SU-DHL-6 (cell line): ENCODE results near the gene PRPS2.

Source experiments
- H2AFZ ChIP-seq: fragments of 200-600 bp; sonication (generic); 2 replicates; pipeline ENCODE4 v1.6.1; 2014; ENCODE audit warnings: low read depth, mild to moderate bottlenecking, moderate library complexity, mixed read lengths, antibody characterized with exemption, low read length; ENCODE audit not compliant: severe bottlenecking
- H3F3A ChIP-seq: fragments of 200-600 bp; shearing (Covaris generic); 2 replicates; pipeline ENCODE4 v1.6.0; 2016; ENCODE audit warnings: antibody characterized with exemption, mild to moderate bottlenecking; ENCODE audit not compliant: insufficient read depth
- H3K27ac ChIP-seq: fragments of 200-600 bp; sonication (generic); 2 replicates; pipeline ENCODE4 v1.5.1; 2016; ENCODE audit warnings: low read depth, mild to moderate bottlenecking, low read length, moderate library complexity, mixed read lengths
- H3K27me3 ChIP-seq: fragments of 200-600 bp; sonication (generic), shearing (Covaris generic); 2 replicates; pipeline ENCODE4 v1.6.0; 2014; ENCODE audit warnings: mild to moderate bottlenecking, low read length
- H3K36me3 ChIP-seq: fragments of 200-600 bp; sonication (generic); 2 replicates; pipeline ENCODE4 v1.6.1; 2014; ENCODE audit warnings: mild to moderate bottlenecking, low read length, mixed read lengths
- H3K4me2 ChIP-seq: fragments of 300-600, 200-600 bp; shearing (Covaris generic), sonication (generic); 2 replicates; pipeline ENCODE4 v1.6.0; 2014; ENCODE audit warnings: low read length, low read depth, mild to moderate bottlenecking; ENCODE audit not compliant: poor library complexity, severe bottlenecking
- H3K4me3 ChIP-seq: fragments of 200-600 bp; sonication (generic); 2 replicates; pipeline ENCODE4 v1.5.1; 2014; ENCODE audit warnings: antibody characterized with exemption, low read length, mild to moderate bottlenecking, mixed read lengths; ENCODE audit not compliant: insufficient read depth, poor library complexity, severe bottlenecking
- H3K79me2 ChIP-seq: fragments of 200-600 bp; sonication (generic); 2 replicates; pipeline ENCODE4 v1.6.1; 2014; ENCODE audit warnings: mild to moderate bottlenecking, low read length, moderate library complexity; ENCODE audit not compliant: insufficient read depth
- H3K9ac ChIP-seq: fragments of 200-600 bp; sonication (generic); 2 replicates; pipeline ENCODE4 v1.7.0; 2014; ENCODE audit warnings: mild to moderate bottlenecking, low read length
- H3K9me2 ChIP-seq: fragments of 200-600 bp; sonication (generic); replicated peaks from 2 replicates; pipeline ENCODE4 v1.6.1; 2014; ENCODE audit warnings: low read length; ENCODE audit not compliant: insufficient read depth
- H3K9me3 ChIP-seq: fragments of 200-600 bp; sonication (generic); 2 replicates; pipeline ENCODE4 v1.6.1; 2014; ENCODE audit warnings: low read length, mixed read lengths; ENCODE audit not compliant: insufficient read depth
- H4K20me1 ChIP-seq: fragments of 200-600 bp; sonication (generic); 2 replicates; pipeline ENCODE4 v1.6.1; 2014; ENCODE audit warnings: low read depth, mild to moderate bottlenecking, antibody characterized with exemption, low read length, moderate library complexity, mixed read lengths
- EZH2phosphoT487 ChIP-seq: fragments of 200-600 bp; sonication (generic), shearing (Covaris generic); conservative IDR thresholded peaks from 2 replicates; pipeline ENCODE4 v1.6.1; 2018; ENCODE audit warnings: mild to moderate bottlenecking, antibody characterized with exemption, low read length, moderate library complexity, mixed read lengths
- TF ChIP-seq, protein P1 (sequence below): fragments of 200-600 bp; sonication (generic); IDR thresholded peaks from one replicate; pipeline ENCODE4 v1.5.1; 2017; ENCODE audit warnings: antibody characterized with exemption, mild to moderate bottlenecking, low read length, moderate library complexity; ENCODE audit not compliant: insufficient read depth, poor library complexity, severe bottlenecking

PRPS2 gene

DNA sequence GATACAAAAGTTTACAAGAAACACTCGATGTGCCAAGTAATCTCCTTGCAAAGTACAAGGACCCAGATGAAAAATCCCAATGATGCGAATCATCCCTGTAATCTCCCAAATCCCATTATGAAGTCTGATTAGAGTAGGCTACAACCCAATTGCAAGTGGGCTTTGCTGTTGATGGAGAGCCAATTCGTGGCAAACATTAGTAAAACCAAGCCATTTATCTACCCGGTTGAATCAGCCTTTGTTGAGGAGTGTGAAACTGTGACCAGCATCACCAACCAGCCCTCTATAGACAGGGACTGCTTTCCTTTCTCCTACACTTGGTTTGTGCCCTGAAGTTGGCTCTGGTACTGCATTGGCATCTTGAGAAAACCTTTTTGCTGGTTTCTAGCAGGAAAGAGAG lies 1.2 kb upstream of the PRPS2 start:
- H3K4me2 ChIP-seq = no peak overlapping the region
- TF ChIP-seq, protein P1, sequence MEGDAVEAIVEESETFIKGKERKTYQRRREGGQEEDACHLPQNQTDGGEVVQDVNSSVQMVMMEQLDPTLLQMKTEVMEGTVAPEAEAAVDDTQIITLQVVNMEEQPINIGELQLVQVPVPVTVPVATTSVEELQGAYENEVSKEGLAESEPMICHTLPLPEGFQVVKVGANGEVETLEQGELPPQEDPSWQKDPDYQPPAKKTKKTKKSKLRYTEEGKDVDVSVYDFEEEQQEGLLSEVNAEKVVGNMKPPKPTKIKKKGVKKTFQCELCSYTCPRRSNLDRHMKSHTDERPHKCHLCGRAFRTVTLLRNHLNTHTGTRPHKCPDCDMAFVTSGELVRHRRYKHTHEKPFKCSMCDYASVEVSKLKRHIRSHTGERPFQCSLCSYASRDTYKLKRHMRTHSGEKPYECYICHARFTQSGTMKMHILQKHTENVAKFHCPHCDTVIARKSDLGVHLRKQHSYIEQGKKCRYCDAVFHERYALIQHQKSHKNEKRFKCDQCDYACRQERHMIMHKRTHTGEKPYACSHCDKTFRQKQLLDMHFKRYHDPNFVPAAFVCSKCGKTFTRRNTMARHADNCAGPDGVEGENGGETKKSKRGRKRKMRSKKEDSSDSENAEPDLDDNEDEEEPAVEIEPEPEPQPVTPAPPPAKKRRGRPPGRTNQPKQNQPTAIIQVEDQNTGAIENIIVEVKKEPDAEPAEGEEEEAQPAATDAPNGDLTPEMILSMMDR = no peak
- no peak for TF ChIP-seq EZH2phosphoT487

GRCh38 chrX:12790885-12791256 lies 341 bp upstream of the PRPS2 start:
- Histone ChIP-seq H3K27ac (no peak overlapping the region), H2AFZ (peak overlapping the region; percentile 92), H4K20me1 (no peaks in the 10 kb centered on the region), H3K9me2 (no peaks in the 10 kb centered on the region), H3K4me3 (peak overlapping the region; percentile 92), H3K9me3 (no peaks in the 10 kb centered on the region), H3K36me3 (no peaks in the 10 kb centered on the region), H3K9ac (peak overlapping the region; percentile 86), H3K27me3 (no peaks in the 10 kb centered on the region), H3K4me2 (peak overlapping the region; percentile 63), H3K79me2 (peaks cover 44% of the 10 kb centered on the region), H3F3A (no peaks in the 10 kb centered on the region)
- TF ChIP-seq EZH2phosphoT487 = no peak
- TF ChIP-seq, protein P1 = no peak

More for the DNA sequence above, 1.2 kb upstream of the PRPS2 start:
- no peak overlapping the region for H3K27ac ChIP-seq
- no peaks in the 10 kb centered on the region for H3K9me2 ChIP-seq
- no peaks in the 10 kb centered on the region for H3K27me3 ChIP-seq
- no peaks in the 10 kb centered on the region for H3F3A ChIP-seq
- H3K36me3 ChIP-seq = no peaks in the 10 kb centered on the region
- H3K9ac ChIP-seq = no peak overlapping the region
- H3K4me3 ChIP-seq = no peak overlapping the region
- no peak overlapping the region for H2AFZ ChIP-seq
- H3K79me2 ChIP-seq = peaks cover 35% of the 10 kb centered on the region
- H4K20me1 ChIP-seq = no peaks in the 10 kb centered on the region
- no peaks in the 10 kb centered on the region for H3K9me3 ChIP-seq

- Histone ChIP-seq H3K27me3 (no peaks in the 10 kb centered on the region), H3F3A (no peaks in the 10 kb centered on the region), H3K36me3 (no peaks in the 10 kb centered on the region), H2AFZ (no peak overlapping the region), H3K79me2 (peaks cover 49% of the 10 kb centered on the region), H3K4me2 (peak overlapping the region; percentile 93), H3K4me3 (peak overlapping the region; percentile 92), H3K27ac (no peak overlapping the region), H3K9me3 (no peaks in the 10 kb centered on the region), H3K9ac (peak overlapping the region; percentile 86), H3K9me2 (no peaks in the 10 kb centered on the region), H4K20me1 (no peaks in the 10 kb centered on the region)
- TF ChIP-seq EZH2phosphoT487 = no peak
- TF ChIP-seq, protein P1 = no peak
Observed at GRCh38 chrX:12792711-12793110, 1.5 kb downstream of the PRPS2 start.

DNA sequence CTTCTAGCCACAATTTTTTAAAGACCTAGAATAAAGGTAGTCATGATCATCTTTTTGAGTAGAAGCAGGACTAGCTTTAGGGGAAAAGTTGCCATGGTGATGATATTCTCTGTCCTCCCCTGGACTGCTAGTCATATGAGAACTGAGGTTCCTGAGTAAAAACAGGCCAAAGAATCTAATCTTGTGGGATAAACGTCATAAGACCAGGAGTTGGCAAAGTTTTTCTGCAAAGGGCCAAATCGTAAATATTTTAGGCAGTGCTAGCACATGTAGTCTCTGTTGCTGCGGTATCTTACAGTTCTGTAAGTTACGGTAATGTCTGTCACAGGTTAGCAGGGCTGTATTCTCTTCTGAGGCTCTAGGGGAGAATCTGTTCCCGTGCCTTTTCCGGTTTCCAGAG lies 3.4 kb downstream of the PRPS2 start:
- H3K9me3 ChIP-seq = no peaks in the 10 kb centered on the region
- no peak overlapping the region for H2AFZ ChIP-seq
- no peaks in the 10 kb centered on the region for H3F3A ChIP-seq
- H3K79me2 ChIP-seq = peaks cover 55% of the 10 kb centered on the region
- H3K27me3 ChIP-seq = no peaks in the 10 kb centered on the region
- H3K4me3 ChIP-seq = no peak overlapping the region
- H3K4me2 ChIP-seq = no peak overlapping the region
- no peaks in the 10 kb centered on the region for H3K9me2 ChIP-seq
- no peaks in the 10 kb centered on the region for H4K20me1 ChIP-seq
- H3K9ac ChIP-seq = no peak overlapping the region
- peaks cover under 1% of the 10 kb centered on the region; the same call in 1 of the 2 replicates for H3K36me3 ChIP-seq
- TF ChIP-seq, protein P1 = no peak
- TF ChIP-seq EZH2phosphoT487 = no peak
- H3K27ac ChIP-seq = no peak overlapping the region
